Glomerular visceral epithelial cell (primary cell): ENCODE results near the gene NTM.

Experiments
- DNase-seq: peaks from one replicate; pipeline ENCODE4 v3.0.0-alpha.2; 2016; ENCODE audit errors: extremely low spot score

Gene NTM

DNA sequence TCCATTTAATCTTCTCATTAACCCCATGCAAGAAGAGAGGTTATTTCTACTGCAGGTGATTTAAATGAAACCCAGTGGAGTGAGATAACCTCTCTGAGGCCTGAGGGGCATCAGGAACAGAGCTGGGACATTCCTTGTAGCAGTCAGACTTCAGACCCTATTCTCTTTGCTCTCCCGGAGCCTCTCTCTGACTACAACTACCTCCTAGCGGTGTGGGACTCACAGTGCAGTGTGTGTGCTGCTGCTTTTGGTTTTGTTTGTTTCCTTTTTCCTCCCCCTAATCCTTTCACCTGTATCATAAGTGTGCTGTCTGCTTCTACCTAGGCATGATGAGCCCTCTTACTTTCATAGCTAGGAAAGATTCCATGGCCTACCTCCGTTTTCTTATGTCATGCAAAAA lies 769.6 kb downstream of the NTM start:
- no peak for DNase-seq

DNA sequence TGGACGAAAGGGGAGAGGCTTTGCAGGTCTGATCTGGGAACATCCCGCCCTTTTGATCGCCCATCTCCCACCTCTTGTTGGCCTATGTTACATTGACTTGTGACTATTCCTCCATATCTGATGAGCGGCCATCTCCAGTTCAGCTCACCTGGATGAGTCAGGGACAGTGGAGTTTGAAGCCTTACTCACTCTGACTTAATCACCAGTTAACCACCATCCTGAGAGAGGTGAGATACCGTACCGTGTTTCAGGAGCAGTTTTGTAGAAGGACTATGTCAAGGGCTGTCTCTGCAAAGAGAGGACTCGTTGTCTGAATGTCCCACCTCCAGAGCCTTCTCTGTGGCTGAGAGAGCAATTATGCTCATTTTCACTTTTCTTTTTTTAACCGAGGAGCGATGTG lies 771.7 kb downstream of the NTM start:
- DNase-seq, result no peak

DNA sequence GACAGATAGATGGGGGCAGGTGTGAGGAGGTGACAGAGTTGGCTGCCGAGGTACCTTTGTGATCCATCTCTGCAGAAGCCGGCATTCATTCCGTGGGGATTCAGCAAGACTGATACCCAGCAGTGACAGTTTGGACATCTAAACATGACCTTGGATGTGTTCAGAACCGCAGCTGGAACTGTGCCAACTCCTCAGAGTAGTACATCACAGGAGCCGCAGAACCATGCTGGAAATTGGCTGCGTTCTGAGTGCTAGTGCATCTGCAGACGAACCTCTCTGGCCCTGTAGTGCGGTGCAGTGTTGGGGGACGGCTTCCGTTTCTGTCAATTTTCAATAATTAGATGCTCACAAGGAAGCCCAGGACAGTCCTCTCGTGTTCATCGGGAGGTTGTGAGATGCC lies 772.1 kb downstream of the NTM start:
- DNase-seq, result no peak

DNA sequence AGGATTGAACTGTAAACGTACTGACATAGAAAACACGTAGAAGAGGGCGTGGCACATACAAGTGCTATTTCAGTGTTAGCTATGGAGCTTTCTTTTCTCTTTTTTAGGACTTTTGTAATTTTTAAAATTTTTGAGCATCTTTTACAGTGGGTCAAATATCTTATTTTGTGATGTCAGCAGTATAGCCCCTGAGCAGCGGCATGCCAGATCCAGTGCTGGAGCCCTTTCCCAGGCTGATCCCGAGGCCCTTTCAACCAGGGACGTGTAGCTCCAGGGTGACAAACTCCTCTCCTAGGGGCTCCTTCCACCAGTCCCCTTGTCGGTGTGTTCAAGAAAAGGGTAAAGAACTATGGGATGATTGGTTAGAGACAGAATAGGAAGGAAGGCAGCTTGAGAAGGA lies 777.0 kb downstream of the NTM start:
- DNase-seq, result no peak

DNA sequence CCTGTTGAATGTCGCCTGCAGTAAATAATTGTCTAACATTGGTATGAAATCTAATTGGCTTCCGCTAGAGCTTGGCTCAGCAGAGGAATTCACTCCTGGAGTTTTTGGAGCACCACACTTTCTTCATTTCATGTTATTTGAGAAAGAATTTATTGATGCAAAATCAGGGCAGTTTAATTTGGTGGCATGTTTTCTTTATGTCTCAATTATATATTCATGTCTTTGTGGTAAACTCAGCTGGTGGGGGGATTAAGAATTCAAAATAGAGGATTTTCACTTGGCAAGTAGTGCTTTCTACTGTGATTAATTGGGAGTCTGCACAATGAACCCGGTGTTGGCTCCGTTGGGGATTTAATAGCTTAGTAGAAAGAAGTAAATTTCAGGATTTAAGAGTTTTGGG lies 784.4 kb downstream of the NTM start:
- no peak for DNase-seq

DNA sequence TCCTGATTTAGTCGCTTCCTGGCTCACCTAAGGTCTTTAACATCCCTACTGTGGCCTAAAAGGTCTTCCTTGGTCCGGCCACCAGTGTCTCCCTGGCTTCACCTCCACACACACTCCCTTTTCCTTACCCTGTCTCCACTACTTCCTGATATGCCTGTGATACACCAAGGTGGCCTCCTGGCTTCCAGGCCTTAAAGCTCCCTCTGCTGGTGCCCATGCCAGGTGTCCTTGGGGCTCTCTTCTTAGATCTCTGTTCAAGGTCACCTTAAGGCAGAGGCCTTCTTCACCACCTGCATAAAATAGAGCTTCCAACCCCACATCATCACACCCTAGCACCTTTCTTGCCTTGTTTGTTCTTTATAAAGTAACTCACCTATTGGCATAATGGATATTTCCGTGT lies 787.7 kb downstream of the NTM start:
- peak; percentile 35 for DNase-seq

DNA sequence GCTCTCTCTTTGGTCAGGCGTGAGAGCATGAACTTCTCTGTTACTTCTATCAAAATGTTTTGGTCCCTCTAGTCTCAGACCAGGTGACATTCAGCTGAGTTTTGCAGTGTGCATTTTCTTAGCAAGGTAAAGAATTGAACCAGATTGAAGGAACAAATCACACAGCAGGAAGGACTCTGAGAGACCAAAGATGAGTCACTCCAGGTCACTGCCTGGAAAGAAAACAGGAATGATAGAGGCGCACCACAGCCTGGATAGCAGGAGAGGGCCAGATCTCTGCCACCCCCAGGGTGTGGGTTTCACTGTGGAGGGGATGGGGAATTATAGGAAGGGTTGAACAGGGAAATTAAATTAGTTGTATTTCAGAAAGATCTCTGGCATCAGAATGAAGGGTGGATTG lies 788.3 kb downstream of the NTM start:
- peak; percentile 23 for DNase-seq

DNA sequence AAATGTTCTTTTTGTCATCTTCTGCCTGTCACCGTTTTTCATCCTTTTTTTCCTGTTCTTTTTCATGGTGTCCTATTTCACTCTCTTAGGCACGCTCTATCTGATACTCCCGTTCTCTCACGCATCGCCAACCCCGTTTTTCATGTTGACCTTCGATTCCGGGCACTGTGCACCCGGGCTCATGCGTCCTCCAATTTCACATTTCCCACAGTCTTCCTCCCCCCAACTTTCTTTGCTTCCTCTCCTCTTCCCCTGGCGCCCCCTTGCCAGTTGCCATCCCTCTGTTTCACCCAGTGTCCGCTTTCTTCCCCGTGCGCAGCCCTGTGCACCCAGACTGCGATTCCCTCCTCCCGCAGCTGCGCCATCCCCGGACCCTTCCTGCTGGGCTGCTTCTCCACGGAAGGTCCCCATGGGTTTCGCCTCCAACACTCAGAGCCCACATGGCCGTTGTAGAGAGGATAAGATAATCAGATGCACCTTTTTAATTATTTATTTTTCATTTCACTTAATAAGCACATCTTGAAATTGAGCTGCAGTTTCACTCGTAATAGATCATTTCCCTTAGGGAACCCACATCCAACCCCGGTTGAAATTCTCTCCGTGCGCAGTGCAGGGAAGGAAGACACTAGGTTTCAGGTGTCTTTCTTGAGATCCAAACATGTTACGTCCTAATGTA lies 791.1 kb downstream of the NTM start:
- no peak for DNase-seq

DNA sequence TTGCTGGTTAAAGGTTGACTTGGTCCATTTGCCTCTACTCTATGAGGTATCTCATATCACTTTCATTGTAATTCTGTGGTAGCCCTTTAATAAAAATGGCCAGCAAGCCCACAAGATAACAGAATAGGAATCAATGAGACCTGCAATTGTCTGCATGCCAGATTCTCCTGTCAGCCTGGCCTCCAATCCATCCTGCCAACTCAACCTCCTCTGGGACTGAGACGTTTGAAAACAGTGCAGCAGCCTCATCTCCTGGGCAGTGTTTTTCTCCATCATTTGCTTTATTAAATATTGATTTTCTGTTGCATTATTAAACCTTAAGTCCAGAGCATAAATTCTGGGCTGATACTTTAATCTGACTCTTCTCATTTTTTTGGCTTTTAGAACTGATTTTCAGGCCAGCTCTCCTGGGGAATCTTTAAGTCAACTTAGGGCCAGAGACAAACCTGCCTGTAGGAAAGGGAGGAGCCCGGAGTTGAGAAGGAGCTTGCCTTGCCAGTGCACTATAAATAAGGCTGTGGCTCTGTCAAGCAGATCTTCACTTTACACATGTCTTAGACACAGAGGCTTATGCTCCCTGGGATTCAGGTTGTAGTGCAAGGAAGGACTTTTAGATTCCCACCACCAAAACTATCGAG lies 798.0 kb downstream of the NTM start:
- no peak for DNase-seq

DNA sequence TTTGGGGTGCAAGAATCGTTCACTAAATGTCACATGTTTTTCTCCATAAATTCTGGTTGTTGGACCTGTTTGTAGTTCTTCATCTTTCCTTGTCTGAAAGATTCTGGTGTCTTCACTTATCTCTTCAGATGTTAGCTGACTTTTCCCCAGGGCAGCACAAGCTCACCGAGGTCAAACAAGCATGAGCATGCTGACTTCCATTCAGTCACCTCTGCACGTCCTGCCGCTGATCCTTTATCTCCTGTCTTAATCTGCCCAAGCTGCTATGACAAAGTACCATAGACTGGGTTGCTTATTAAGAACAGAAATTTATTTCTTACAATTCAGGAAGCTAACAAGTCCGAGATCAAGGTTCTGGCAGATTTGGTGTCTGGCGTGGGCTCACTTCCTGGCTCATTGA lies 800.6 kb downstream of the NTM start:
- no peak for DNase-seq

DNA sequence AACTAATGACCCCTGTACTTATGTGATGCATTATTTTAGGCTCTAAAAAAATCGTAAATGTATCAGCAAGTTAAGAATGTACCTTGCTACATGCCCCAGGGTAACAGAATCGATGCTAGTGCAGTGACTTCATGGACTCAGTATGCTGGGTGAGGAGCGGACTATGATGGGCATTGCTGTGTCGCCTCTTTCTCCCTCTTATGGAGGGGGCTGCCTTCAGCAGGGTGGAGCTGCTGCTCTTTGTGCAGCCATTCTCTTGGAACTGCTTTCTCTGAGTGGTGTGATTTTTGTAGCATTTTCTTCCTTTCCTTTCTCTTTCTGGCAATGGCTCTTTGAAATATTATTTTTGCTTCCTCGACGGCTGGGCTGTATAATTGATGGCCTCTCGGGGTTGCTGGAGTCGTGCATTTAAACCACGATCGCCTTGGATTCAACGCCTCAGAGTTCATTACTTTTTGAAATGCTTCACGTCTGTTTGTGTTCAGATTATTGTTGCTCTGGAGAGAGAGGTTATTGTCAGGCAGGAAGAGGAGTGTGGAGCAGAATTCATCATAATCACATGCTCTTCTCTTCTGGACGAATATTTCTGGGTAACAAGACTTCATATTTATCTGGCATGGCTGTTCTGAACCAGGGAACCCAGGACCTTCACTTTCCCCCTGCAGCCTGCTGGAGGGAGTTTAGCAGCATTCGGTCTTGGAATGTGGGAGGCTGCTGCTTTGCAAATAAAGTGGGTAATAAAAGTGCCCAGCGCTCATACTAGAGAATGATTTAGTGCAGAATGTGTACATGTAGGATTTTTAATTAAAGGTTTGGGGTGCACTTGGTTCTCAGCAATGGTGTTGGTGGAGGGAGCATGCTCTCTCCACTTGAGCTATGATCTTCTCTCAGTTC lies 804.2 kb downstream of the NTM start:
- DNase-seq, result no peak

DNA sequence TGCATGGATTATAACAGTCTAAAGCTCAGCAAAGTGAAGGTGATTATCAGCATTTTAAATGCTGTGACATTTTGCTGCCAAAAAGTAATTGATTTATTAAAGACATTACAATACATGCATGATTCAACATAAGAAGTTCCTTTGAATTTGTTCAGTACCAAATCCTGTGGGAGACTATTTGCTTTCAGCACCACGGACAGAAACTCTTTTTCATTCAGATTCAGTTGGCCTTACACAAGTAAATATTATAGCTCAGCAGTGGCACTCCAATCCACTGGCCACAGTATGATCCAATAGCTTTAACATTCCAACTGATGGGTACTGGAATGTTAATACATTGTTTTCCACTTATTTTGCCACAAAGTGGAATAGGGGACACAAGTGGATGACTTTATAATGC lies 806.7 kb downstream of the NTM start:
- peak; percentile 30 for DNase-seq

DNA sequence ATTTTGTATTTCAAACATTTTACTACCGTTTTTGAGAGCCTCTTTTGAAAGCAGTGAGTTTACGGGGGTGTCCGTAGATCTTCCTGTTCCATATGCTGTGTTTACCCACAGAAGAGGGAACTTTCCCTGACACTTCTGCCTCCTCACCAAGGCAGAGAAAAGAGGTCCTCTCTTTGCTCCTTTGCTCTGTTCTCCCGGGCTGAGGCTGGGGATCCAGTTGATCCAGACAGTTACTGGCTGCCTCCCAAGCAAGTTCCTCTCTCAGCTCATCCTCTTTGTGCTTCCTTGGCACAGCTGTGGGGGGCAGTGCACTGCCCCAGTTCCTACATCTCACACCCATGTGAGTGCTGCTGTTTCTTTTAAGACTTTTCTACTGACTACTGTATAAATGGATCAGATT lies 813.7 kb downstream of the NTM start:
- no peak for DNase-seq

DNA sequence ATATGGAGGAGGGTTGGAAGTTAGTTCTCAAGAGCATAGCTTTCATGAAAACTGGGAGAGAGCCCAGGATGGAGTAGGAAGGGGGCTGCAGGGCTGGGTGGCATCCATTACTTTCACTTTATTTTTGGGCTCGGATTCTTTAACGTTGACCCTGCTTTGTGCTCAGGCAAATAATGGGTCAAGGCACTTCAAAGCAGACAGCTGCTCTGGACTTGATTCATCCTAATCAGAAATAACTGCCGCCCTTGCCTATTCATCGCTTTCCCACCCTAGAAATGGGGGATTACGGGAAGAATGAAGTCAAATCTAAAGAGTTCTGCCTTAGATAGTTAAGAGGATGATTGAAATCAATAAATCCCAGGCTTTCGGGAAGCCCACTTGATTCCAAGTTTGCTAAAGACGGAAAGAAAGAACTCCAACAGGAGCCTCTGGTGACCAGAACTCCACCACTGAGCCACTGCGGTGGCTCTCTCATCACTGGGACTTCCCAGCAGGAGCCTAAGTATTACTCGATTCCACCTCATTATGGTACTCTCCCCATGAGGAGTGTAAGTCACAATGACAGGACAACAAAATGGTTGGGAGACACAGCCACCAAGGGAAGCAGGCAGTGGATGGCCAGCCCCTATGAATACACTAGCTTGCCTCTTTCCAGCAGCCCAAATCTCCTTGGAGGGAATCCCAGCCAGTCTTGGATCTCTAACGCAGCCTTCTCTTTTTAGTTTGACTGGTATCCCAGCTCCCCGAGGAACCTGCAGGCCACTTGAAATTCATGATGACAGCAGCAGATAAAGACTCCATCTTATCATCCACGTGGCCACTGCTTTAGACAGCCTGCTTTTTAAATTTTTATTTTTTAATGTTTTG lies 815.5 kb downstream of the NTM start:
- DNase-seq, result no peak

DNA sequence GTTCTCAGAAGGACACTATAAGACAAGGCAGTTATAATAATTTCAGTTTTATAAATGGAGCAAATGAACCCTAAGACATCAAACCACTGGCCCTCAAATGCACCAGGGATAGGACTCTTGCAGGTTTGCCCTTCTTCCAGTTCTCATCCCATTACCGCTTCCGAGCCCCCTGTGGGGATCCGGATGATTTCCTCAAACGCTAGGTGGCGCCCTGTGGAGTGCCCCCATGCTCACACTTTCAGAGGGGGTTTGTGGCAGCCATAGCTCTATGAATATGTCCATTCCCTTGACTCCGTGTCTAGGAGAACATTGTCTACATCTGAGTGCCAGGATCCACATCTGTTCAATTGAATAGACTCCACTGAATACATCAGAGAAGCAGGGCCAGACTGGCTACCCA lies 816.3 kb downstream of the NTM start:
- no peak for DNase-seq

DNA sequence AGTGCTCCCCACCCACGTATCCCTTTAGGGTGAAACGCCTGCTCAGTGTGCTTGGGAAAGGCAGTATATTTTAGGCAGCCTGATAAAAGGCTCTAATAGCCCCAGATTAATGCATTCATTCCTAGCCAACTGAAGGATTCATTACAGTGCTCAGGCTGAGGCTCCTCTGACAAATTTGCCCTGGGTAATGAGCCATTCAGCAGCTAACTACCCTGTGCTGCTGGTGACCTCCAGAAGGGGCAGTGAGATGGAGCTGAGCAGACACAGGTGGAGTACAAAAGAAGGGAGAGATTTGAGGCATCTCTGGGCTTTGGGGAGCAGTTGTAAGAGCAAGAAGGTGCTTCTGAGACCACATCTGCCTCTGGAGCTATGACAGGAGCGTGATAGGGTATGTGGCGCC lies 817.0 kb downstream of the NTM start:
- no peak for DNase-seq

DNA sequence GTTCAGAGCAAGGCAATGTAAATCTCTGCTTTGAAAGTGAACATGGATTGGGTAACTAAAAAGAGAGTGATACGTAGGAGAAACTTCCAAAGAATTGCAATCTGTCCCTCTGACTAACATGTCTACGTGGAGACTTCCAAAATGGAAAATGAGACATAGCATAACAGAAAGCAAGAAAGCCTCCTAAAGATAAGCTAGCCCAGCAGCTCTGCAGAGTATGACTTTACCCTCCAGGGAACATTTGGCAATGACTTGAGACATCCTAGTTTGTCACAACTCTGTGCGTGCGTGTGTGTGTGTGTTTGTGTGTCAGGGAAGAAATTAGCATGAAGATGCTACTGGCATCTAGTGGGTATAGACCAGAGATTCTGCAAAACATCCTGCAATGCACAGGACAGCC lies 817.4 kb downstream of the NTM start:
- no peak for DNase-seq

DNA sequence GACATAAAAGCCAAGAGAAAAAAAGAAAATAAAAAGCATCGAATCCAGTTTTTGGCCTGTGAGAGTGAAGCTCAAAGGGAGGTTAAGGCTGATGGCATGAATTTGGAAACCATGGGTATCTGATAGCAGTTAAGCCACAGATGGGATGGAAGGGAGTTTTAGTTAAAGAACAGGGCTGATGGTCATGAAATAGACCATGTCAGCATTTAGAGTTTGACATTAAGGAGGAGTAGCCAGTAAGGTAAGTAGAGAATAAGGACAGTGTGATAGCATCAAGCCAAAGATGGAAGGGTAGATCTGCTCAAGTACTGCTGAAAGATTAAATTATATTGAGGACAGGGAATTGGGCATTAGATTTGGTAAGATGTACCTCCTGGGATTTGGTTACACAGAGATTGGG lies 826.5 kb downstream of the NTM start:
- no peak for DNase-seq

DNA sequence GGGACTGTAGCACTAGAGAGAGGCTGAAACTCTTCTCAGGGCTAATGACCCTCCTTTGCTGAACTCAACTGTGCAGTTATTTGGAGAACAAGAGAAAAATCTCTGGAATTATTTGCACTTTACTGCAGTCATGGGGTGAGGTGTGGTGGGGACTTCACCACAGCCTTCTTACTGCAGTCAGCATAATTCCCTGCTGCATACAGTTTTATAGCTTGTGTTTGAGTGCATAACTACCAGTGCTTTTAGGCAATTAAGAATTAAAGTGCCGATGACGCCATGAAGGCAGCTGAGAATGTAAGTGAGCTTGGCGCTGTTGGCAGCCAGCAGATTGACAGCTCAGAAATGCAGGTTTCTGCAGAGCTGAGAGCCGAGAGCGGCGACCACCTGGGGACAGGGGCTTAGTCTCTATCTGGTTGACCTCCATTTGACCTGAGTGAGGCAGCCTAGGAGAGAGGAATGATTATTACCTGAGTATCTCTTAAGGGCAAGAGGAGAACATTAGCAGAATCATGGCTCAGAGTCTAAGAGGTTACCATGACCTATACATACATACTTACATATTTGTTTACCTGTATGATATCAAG lies 830.0 kb downstream of the NTM start:
- DNase-seq, result no peak

DNA sequence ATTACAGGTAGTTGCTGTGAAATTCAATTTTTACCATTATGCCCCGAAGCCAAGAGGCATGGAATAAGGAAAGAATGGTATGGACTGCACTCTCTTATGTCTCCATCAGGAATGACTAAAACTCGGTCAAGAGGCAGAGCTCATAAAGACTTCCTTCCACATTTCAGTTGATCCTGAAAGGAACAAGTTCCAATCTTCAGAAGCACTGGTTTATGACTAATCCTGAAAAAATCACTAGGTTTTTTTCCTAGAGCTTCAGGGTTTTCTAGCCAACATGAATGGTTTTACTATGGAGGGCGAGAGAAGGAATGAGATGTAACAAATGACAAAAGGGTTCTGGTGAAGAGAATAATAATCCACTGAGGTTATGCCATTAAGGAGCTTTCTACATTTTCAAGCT lies 832.2 kb downstream of the NTM start:
- DNase-seq, result no peak

DNA sequence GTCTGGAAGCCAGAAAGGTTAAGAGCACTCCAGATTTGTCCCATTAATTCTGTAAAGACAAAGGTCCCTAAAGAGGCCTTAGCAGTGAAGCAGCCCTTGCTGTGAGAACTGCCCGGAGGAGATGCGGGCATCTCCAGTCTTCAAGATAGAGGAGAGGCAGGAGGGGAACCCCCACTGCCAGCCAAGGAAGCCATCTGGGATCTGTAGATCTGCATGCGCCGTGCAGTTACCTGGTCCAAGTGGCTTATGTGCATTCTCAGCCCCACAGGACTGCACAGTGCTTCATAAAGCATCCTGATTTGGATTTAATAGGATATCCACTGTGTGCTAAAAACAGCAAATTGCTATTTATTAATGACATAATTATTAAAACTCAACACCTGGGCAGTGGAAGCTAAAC lies 834.6 kb downstream of the NTM start:
- no peak for DNase-seq

DNA sequence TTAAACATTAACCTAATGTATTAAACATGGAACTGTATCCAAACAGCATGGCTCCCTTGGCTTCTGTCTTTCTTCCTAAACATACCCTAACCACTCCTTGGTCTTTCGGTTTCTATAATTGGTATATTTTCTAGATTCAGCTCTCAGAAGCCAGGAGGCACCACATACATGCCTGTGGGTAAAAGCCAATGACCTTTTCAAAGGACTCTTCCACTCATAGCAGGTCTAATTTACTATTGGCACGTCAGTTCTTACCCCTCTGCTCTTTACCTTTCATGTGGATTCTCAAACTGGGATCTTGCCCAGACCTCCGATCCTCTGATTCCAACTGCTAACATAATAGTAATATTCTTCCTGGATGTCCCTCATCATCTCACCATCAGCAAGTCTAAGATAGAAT lies 835.1 kb downstream of the NTM start:
- no peak for DNase-seq
